CD1c-positive myeloid dendritic cell (primary cell): Measurements from ENCODE around the gene SRGAP2B.
"Not testable (repeated sequence)": the region's sequence is repeated elsewhere in the genome, so short reads cannot be mapped to it uniquely, and the experiment has no call there.

ENCODE experiments used
- DNase-seq: peaks from one replicate; pipeline ENCODE4 v3.0.0-alpha.2; 2016; ENCODE audit errors: extremely low spot score

SRGAP2B gene

DNA sequence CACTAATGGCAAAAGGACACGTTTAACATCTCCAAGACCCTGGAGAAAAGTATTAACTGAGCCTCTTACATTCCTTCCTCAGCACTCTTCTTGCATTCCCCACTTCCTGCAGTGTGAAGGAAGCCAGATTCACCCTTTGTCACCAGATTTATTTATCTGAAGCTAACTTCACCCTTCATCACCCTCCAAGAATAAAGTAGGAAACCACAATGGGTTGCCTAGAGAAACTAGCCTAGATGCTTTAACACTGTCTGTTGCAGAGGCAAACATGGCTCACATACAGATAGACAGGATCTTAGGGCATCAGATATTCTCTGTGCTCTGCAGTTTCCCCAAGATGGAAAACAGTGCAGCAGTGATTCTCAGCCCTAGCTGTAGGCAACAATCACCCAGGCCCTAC lies 147.6 kb downstream of the SRGAP2B start:
- not testable (repeated sequence) for DNase-seq

DNA sequence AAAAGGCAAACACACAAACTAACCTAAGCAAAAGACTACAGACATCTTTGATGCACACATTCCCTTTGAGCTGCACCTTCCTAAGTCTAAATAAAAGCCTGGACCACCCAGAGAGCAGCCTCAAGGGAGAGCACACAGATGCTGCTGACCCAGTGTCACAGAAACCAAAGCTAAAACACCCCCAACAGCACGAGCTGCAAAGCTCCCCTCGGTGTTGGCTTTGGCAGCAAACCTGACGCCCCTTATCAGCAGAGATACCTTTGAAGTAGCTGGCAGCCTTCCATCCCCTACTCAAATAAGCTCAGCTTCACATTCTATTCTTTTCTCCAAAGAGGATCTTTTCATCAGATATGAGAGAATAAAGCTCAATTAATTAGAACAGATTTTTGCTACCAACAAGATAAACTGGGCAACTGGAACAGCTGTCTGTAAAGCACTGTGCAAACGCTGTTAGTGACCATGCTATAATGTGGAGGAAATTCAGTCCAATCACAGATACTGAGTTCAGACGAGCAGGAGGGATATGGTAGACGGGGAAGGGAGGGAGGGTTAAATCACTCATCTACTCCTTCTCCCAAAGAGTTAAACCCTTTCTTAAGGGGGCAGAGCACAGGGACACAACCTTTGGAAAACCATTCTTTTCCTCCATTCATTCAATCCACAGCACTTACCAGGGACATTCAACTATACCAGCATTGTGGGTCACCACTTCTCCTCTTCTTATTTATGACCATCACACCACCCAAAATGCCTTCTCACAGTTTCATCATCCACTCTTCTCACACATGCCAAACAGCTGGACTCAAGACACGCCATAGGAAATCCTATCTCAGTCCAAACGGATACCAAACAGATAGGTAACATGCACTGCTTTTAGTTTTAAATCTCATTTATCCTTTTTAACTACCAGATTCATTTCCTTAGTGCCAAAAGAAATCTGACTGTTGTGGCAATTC lies 148.3 kb downstream of the SRGAP2B start:
- DNase-seq = not testable (repeated sequence)

DNA sequence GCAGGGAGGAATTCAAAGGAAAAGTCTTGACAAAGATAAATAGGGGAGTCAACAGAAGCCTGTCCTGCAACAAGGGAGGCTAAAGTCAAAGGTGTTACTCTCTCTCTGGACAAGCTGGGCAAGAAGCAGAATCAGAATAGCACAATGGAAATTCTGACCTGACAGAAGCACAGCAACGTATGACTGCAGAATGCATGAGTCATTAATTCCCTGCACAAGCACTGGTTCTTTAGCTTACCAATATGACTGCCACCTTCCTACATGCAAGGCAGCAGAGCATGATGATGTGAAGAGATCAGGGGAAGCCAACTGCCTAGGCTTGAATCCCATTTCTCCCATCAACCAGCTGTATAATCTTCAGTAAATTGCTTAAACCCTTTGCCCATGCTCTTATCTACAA lies 153.4 kb downstream of the SRGAP2B start:
- not testable (repeated sequence) for DNase-seq

DNA sequence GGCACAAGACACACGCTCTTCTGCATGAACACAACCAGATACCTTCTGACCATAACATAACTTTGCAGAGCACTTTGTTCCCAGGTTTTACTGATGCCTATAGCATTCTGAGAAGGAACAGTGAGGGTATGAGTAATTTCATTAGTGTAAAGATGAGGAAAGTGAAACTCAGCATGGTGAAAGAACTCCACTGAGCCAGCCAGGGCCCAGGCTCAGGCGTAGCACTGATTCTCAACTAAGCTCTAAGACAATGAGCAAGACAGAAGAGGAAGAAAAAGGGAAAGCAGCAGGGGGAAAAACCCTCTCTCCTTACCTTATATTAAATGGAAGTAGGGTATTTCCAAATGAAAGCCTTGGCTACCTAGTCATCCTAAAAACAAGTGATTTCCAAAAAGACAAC lies 155.1 kb downstream of the SRGAP2B start:
- not testable (repeated sequence) for DNase-seq

DNA sequence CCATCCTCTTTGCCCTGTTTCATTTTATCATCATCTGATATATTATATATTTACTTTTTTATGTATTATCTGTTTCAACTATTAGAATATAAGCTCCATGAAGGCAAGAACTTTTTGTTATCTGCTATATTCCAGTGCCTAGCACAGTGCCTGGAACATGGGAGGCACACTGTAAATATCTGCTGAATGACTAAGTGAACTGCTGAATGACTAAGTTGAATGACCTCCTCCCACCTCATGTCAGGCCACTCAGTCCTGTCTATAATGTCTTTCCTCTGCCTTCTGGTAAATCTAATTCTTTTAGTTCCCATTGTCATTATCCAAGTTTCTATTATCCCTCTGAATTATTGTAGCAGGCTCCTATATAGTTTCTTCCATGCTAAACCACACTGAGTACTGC lies 156.5 kb downstream of the SRGAP2B start:
- DNase-seq = not testable (repeated sequence)

DNA sequence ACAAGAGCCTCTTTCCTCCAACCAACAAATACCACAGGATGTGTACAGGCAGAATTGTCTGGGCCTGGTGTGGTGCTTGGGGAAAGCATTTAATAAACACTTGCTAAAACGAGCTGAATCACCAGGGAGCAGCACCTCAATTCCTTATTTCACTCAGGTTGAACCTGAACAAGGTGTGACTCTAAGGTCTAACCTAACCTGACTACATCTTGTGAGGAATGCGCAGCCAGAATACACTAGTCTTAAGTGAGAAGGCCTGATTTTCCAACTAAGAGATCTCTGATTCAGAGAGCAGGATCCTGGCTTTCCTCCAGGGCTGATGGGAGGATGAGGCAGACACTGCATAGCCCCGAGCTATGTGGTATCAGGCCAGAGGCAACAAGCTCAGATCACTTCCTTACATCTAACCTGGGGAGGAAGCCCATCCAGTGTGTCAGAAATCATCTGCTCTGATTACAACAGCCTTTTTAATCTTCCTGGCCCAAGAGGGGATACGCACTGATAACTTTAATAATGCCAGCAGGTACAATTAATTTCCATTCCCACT lies 158.9 kb downstream of the SRGAP2B start:
- DNase-seq = not testable (repeated sequence)

DNA sequence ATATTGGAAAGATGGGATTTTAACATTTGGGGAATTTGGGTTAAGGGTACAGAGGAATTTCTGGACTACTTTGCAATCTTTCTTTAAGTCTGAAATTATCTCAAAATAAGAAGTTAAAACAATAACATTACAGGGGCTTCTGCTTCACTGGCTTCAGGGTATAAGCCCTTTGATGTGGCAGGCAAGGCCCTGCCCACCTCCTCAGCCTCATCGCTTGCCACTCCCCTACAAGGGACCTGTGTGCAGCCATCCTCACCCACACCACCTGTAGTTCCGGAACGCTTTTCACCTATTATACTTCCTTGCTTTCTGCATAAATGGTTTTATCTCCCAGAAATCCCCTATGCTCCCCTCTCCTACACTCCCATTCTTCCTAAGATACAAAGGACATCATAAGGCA lies 159.8 kb downstream of the SRGAP2B start:
- DNase-seq = not testable (repeated sequence)

DNA sequence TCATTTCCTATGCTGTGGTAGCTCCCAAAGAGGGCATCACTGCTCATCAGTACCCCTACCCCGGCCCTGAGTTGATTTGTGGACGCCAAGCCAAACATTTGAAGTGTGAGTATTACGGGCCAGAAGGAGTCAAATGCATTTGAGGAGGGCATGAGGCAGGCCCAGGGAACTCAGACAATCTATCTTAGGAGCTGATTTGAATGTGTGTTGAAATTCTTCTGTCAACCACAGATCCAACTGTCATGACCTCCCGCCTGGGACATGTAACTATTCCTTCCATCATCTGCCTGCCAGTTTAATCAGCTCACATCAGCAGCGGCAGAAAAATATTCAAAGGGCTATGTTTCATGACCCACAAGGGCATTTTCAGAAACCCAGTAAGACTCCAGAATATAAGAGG lies 162.1 kb downstream of the SRGAP2B start:
- DNase-seq = not testable (repeated sequence)

DNA sequence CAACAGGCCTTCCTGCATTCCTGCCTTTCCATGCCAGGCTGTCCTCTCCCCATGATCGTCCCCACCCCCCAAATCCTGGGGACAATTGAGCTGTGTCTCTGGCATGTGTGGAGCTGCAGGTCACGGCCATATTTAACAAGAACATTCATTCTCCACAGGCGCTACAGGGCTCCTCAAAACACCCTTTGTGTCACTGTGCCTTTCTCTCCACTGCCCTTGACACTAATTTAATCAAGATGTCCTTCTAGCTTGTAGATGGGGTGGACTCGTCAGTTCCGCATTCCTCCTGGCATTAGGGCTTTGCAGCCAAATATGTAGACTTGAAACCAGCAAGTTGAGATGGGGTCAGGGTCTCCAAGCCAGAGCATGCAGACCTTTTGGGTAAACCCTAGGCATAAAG lies 163.0 kb downstream of the SRGAP2B start:
- DNase-seq = not testable (repeated sequence)

DNA sequence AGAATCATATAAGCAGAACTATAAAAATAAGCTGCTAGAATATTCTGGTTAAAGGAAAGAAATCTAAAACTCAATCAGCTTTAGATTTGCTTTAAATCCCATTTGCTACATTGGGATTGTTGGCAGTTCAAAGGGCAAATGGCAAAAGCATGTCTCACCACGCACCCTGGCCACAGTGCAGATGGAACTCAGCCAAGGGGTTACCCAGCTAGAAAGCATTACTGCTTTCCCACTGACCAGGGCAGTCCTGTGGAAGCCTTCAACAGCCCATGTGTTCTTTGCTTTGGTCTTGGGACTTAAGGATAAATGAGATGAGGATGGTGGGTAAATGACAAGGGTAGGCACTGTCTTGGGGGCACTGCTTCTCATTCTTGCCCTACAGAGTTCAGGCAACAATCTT lies 163.6 kb downstream of the SRGAP2B start:
- not testable (repeated sequence) for DNase-seq

DNA sequence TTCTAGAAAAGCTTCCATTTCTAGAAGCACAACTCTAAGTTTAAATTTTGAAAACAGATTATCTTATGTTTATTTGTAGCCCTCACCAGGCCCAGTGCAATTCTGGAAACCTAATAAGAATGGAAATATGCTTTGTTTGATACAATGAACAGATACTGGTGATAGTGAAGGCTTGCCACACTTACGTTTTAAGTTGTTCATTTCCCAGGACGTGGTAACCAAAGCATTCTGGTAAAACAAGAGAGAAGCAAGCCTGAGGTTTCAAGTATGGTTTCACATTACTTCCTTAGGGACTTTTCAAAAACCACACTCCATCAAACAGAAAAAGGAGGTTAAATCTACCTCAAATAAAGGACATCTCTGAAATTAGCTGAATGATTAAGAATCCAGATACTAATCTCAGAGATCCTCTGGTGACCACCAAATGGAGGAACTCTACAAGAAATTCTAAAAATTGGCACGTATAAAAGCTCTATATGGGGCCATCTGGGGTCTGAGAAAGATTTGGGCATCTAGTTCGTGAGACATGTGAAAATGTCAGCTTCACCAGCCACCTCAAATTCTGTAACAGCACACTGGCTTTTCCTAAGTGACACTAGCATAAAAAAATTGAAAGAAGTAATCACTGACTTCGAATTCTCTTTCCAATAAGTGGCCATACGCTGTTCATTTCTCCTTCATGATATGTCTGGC lies 164.9 kb downstream of the SRGAP2B start:
- DNase-seq = not testable (repeated sequence)

DNA sequence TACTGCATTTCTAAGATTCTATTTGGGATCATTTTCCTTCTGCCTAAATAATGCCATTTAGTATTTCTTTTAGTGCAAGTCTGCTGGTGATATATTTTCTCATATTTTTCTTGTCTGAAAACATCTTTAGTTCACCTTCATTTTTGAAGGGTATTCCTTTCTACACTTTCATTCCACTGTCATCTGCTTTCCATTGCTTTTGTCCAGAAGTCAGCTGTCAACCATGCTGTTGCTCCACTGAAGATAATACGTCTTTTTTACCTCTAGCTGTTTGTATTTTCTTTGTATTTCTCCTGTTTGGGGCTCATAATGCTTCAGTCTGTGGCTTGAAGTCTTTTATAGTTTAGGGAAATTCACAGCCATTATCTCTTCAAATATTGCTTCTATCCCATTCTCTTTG lies 167.8 kb downstream of the SRGAP2B start:
- DNase-seq = not testable (repeated sequence)

DNA sequence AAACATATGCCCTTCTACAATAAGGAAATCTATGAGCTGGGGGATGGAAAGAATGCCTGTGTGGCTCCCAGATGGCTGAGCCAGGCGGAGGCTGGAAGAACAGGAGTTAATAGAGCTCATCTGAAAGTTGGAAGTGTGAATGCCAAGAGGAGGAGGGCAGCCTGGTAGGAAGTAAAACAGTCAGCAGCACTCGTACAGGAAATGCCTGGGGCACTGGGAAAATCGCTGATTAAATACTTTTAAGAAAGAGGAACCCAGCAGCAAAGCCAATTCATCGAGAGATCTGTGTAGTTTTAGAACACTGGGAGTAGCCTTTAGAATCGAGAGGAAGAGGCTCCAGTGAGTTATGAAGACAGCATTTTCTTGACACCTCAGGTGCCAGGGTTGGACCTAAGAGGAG lies 171.5 kb downstream of the SRGAP2B start:
- not testable (repeated sequence) for DNase-seq

DNA sequence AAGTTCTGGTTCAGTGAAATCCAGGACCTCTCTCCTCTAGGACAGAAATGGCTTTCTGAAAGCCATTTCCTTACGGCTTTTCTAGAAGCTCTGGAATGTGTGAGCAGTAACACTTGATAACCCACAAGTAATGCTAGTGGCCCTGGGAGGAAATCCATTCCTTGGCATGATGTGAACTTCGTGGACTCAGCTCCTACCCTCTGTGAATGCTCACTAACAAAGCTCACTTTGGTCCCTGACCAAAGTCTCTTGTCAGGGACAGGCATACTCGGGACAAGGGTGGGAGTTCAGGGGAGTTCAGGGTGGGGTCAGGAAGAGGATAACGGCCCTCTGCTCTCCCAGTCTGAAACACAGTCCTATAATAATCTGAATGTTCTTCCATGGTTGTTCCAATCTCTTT lies 172.3 kb downstream of the SRGAP2B start:
- not testable (repeated sequence) for DNase-seq

DNA sequence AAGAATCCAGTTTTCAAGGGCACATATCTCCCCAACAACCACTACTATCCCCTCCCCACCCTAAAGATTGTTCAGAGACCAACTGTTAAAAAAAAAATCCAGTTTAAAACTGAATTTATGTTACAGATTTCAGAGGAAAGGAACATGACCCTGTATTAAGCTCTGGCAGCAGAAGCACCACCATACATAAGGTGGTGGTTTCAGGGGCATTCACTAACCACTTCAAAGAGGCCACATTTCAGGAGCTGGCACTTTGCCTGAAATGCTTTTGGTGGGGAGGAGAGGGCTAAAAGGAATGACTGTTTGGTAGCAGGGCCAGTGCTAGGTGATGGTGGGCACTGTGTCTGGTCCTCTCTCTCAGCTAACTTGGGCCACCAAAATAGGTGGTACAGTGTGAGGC lies 176.0 kb downstream of the SRGAP2B start:
- DNase-seq = not testable (repeated sequence)

DNA sequence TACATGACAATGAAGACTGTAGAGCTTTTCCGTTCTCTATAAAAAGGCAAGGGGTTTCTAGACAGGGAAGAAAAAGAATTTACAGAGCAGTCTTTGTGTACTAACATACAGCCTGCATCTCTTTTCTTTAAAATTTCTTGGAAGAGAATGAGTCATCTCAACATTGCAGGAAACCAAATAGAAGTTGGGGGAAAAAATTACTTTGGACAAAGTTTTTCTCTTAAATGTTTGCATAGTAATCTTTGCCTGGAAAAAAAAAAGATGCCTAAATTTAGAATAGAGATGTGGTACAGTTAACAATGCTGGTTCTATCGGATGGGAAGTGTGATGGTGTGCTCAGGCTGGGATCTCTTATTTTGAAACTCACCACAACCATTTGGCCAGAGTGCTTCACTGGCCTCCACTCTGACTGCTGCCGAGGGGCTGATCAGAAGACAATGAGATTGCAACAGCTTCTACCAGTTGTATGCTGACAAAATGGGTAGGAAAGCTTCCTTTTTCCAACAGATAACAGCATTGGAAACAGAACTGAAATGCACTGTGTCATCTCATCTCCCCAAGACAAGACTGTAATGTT lies 177.0 kb downstream of the SRGAP2B start:
- not testable (repeated sequence) for DNase-seq

DNA sequence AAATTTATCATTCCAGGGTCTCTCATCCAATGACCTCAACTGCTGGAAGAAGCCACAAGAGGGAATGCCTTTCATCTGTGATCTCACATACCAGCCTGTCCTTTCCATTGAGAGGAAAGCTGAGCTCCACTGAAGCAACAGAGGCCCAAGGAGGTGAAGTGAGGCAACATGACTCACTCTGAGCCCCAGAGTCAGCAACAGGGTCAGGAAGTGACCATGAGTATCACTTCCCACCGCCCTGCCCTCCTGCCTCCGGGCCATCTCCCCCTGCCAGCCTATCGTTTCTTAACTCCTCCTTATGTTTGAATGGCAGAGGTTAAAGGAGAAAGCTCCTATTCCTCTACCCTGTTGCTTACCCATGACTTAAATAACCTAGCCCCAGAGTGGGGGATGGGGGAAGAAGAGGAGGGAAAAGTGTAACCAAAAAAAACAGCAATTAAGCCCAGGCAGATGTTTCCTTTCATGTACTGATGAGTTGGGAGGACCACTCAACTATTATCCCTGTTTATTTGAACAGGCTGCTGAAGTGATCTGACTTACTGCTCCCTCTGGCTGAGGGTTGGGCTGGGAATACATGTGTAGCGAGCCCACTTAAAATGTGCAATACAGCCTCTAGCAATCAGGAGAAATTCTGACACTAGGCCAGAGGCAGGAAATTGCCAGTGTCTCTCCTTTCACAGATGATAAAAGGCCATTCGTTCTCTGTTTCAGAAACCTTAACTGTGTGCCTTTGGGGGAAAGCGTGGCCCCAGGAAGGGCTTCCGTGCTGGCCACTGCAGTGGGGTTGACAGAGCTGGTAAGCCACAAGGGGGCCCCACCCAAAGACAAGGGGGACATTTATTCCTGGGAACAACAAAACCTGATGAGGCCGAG lies 177.7 kb downstream of the SRGAP2B start:
- DNase-seq = not testable (repeated sequence)

DNA sequence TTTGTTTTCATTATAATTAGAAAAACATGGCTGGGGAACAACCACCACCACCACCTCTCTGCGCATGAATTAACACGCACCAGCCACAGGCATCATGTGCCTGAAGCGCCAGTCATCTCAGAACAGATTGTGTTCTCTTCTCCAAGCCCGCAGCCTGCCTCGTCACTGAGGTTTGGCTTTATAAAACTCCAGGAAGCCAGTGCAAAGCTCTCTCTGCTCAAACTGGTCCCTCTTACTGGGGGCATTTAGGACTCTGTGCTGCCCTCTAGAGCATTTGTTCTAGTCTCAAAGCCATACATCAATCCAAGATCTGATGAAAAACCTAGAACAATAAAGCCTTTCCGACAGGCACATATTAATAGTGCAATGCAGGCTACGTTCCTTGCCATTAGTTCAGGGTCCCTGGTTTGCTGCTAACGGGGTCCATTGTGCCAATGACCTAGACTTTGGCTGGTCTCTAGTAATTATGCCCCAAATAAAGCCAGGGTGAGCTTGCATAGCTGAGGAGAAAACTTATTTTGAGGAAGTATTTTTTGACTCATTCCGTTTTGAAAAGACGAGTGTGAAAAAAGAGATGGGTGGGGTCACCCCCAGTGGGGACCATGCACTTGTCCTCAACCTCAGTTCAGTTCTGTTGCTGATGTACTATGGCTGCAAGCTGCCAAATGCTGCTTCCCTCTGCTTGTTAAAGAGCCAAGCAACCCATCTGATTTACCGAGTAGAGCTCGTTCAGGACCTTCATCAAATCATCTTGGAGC lies 181.0 kb downstream of the SRGAP2B start:
- DNase-seq = not testable (repeated sequence)

DNA sequence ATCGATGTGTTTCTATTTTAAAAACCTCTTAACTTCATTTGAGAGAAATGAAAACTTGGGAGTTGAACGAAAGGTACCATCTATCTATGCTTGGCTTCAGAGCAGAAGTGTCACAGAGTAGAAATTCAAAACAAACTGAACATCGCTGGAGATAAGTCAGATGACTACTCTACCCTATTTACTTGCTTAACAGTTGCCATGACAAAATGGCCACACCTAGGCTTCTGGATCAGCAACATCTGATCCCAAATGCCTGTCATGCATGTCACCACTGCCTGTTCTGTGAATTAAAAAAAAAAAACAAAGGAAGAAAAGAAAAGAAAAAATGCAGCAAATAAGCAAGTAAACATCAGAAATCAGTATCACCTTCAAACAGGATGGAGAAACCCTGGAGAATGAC lies 181.7 kb downstream of the SRGAP2B start:
- DNase-seq = not testable (repeated sequence)

DNA sequence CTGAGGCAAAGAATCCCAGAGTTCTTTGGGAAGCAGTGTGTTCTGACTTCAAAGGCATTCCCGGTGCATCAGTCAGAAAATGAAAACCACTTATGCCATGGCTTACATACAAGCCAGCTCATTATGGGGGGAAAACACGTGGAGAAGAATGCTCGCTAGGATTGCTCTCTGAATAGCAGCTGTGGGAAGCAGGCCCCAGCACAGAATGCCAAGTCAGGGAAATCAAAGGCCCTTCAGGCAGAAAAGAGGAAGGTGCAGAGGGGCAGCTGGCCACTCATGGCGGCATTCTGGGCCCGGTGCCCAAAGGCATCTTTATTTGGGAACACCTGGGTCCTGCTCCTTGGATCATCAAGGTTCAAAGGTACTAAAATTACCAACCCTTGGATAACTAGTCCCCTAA lies 184.4 kb downstream of the SRGAP2B start:
- not testable (repeated sequence) for DNase-seq
